HEK293T (cell line): Measurements from ENCODE around the gene ISL1.

ENCODE experiments used
- ARNT ChIP-seq: fragments of 450-650 bp; IDR thresholded peaks from 2 replicates; pipeline ENCODE4 v1.6.1; 2017; ENCODE audit warnings: mild to moderate bottlenecking
- ELF4 ChIP-seq: fragments of 450-650 bp; IDR thresholded peaks from 2 replicates; pipeline ENCODE4 v1.6.1; 2017; ENCODE audit warnings: antibody characterized with exemption
- SP1 ChIP-seq: fragments of 450-650 bp; IDR thresholded peaks from 2 replicates; pipeline ENCODE4 v1.6.1; 2017
- TARDBP ChIP-seq: fragments of 450-650 bp; IDR thresholded peaks from 2 replicates; pipeline ENCODE4 v1.6.1; 2016

DNA sequence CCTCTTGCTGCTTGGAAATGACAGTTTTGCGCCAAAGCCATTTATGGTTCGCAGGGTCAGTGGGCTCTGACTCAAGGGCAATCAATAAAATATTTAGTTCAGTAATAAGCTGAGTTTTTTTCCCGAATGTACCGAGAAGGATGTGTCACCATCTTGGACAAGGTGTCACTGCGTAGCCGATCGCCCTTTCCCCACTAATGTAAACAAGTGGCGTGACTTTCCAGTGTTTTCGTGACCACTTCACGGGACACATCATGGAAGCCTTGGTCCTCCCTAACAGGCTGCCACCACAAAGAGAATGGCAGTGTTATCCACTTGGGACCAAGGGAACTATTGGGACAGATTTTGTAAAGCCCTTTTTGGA is 16.4 kb downstream of the ISL1 start:
- no peak for TF ChIP-seq ELF4
- no peak for TF ChIP-seq ARNT
- TF ChIP-seq SP1, result no peak
- no peak for TF ChIP-seq TARDBP
